RWPE1 (cell line): ENCODE results near the gene C10orf67.
A peak's percentile ranks its signal among the peaks of the same experiment; 100 is the strongest.
"Not testable (repeated sequence)": the region's sequence is repeated elsewhere in the genome, so short reads cannot be mapped to it uniquely, and the experiment has no call there.

Experiments used
- CTCF ChIA-PET: fragments of 350-600 bp; sonication (Branson Sonifier 250); formaldehyde crosslinking; extraction: SDS; loops from one replicate; lab custom pipeline; 2021; lab: Yijun Ruan, JAX
- POLR2A ChIA-PET: fragments of 400-600 bp; formaldehyde crosslinking; extraction: SDS; loops from one replicate; lab custom pipeline; 2020; ENCODE audit warnings: antibody characterized with exemption; ENCODE audit not compliant: low non-redundant PET; lab: Yijun Ruan, JAX
- DNase-seq: peaks from one replicate; pipeline ENCODE4 v3.0.0; 2012; ENCODE audit warnings: low spot score
- H3K27ac ChIP-seq: fragments of 450-650 bp; 2 replicates; pipeline ENCODE4 v1.5.1; 2017
- CTCF ChIP-seq: fragments of 450-650 bp; conservative IDR thresholded peaks from 2 replicates; pipeline ENCODE4 v1.5.1; 2017; ENCODE audit warnings: low read depth, mild to moderate bottlenecking

Gene C10orf67

GRCh38 chr10:23311034-23311433, 33.6 kb downstream of the C10orf67 start:
- H3K27ac ChIP-seq: no peak overlapping the region
- ChIA-PET POLR2A (no interaction called here), CTCF (no interaction called here)
- TF ChIP-seq CTCF: no peak
- DNase-seq: no peak

- no peak for TF ChIP-seq CTCF
- CTCF ChIA-PET: interaction anchor here (0.6 kb wide), 2 partner anchors 22 to 392 kb away, joined by 3 to 4 read pairs; no protein-coding TSS in a partner anchor
- DNase-seq: no peak
- POLR2A ChIA-PET: no interaction called here
- H3K27ac ChIP-seq: no peak overlapping the region
Measured at GRCh38 chr10:23310404-23310803, 34.2 kb downstream of the C10orf67 start.

- POLR2A ChIA-PET, H3K27ac ChIP-seq, DNase-seq: not testable (repeated sequence)
- CTCF ChIA-PET: interaction anchor here (0.7 kb wide), 1 partner anchor 247 kb away, joined by 6 read pairs; no protein-coding TSS in a partner anchor
Measured at GRCh38 chr10:23299961-23300360, 44.6 kb downstream of the C10orf67 start.

- peak; percentile 72 for TF ChIP-seq CTCF
- ChIA-PET POLR2A (no interaction called here), CTCF (interaction anchor here (0.6 to 1.6 kb wide), 7 partner anchors 33 to 641 kb away, joined by 3 to 7 read pairs (median 4); no protein-coding TSS in a partner anchor)
- peak; percentile 11 for DNase-seq
- H3K27ac ChIP-seq: no peak overlapping the region
Measured at GRCh38 chr10:23294638-23295247, 49.9 kb downstream of the C10orf67 start.

GRCh38 chr10:23293973-23294590, 50.5 kb downstream of the C10orf67 start:
- H3K27ac ChIP-seq: no peak overlapping the region
- CTCF ChIA-PET: interaction anchor here (0.5 to 2.3 kb wide), 13 partner anchors 33 to 1907 kb away, joined by 3 to 13 read pairs (median 4); no protein-coding TSS in a partner anchor
- DNase-seq: no peak
- TF ChIP-seq CTCF: no peak
- POLR2A ChIA-PET: no interaction called here

DNA sequence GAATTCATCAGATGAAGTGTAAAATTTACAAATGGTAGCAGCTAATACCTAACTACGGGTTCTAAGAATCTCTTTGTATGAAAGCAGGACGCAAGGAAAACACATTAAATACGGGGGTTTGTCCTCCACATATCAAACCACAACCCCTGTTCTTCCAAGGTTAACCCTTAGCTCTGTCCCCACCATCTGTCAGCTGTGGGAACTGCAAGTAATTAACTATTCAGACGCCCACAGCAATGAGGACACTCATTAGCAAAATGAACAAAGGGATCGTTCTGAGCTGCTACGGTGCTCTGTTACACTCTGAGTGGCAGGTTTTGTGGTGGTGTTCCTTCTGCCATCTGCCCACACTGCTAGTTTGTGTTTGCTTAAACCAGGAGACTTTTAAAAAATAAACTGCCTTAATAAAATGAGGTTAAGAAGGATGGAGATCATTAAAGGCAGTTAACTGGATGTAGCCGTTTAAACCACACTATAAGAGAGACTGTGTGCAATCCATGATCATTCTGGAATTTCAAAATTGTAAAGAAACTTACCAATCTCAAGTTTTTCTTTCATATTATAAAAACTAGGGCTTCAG, 51.4 kb downstream of the C10orf67 start:
- ChIA-PET POLR2A (no interaction called here), CTCF (interaction anchor here (0.5 to 2.3 kb wide), 13 partner anchors 8 to 1906 kb away, joined by 3 to 13 read pairs (median 4); no protein-coding TSS in a partner anchor)
- peak; percentile 38 for DNase-seq
- peak; percentile 72 for TF ChIP-seq CTCF
- no peak overlapping the region for H3K27ac ChIP-seq
